HL-60 (cell line): ENCODE results near the gene PPP1R12B.

Experiments
- DNase-seq, 2 experiments: peaks; one replicate each; pipeline ENCODE4 v3.0.0-alpha.2; 2010 to 2020; ENCODE audit warnings: low read depth in 1 of 2, low spot score in 1 of 2
- H3K27ac ChIP-seq: fragments of 250-450 bp; sonication (Bioruptor Pico); replicated peaks from 2 replicates; pipeline ENCODE4 v1.5.1; 2020; ENCODE audit warnings: mild to moderate bottlenecking, moderate library complexity
- H3K27me3 ChIP-seq: fragments of 250-450 bp; sonication (Bioruptor Pico); 2 replicates; pipeline ENCODE4 v1.5.1; 2021; ENCODE audit warnings: mild to moderate bottlenecking, moderate library complexity; ENCODE audit not compliant: insufficient read depth, poor library complexity, severe bottlenecking
- H3K4me3 ChIP-seq: replicated peaks from 2 replicates; pipeline ENCODE4 v1.5.1; 2011; ENCODE audit warnings: mild to moderate bottlenecking, control low read depth, low read length; ENCODE audit not compliant: insufficient read depth
- CTCF ChIP-seq: IDR thresholded peaks from one replicate; pipeline ENCODE4 v1.5.1; 2011; ENCODE audit warnings: low read length, control low read depth, inconsistent platforms; ENCODE audit not compliant: insufficient read depth
- GABPA ChIP-seq: IDR thresholded peaks from 2 replicates; pipeline ENCODE4 v1.6.1; 2012; ENCODE audit warnings: low read depth
- POLR2AphosphoS5 ChIP-seq: IDR thresholded peaks from 2 replicates; pipeline ENCODE4 v1.6.1; 2012; ENCODE audit warnings: low read depth
- SPI1 ChIP-seq: IDR thresholded peaks from 2 replicates; pipeline ENCODE4 v1.6.1; 2012; ENCODE audit warnings: low read depth, mild to moderate bottlenecking, borderline replicate concordance
- TF ChIP-seq, protein P1 (sequence below): IDR thresholded peaks from 2 replicates; pipeline ENCODE4 v1.6.1; 2012; ENCODE audit warnings: low read depth; ENCODE audit not compliant: insufficient replicate concordance

The PPP1R12B gene

DNA sequence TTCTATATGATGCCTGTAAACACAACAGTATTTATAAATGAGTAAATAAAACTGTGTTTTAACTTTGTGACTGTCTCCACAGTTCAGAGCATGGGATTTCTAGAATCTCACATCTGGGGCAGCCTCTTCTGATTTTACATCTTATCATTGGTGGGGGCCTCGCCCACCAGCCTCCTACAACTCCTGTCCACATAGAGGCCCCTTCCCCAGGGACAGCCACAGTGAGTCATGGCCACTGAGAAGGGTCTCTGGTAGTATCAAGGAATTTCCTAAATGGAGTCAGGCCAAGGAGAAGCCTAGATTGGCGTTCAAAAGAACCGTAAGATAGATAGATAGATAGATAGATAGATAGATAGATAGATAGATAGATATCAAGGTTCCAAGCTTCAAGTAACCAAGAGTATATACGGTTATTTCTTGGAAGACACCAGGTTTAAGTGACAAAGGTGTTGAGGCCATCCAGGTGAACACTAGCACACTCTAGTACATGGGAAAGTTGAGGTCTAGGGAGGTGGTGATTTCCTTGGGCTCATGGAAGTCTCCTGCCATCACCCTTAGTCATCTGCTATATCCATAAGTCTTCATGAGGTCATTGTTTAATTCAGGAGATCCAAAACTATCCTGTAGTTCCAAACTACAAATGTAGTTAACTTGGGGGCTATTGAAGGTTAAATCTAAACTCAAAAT lies 240.1 kb downstream of the PPP1R12B start:
- TF ChIP-seq SPI1 (no peak), POLR2AphosphoS5 (no peak), GABPA (no peak)
- TF ChIP-seq, protein P1, sequence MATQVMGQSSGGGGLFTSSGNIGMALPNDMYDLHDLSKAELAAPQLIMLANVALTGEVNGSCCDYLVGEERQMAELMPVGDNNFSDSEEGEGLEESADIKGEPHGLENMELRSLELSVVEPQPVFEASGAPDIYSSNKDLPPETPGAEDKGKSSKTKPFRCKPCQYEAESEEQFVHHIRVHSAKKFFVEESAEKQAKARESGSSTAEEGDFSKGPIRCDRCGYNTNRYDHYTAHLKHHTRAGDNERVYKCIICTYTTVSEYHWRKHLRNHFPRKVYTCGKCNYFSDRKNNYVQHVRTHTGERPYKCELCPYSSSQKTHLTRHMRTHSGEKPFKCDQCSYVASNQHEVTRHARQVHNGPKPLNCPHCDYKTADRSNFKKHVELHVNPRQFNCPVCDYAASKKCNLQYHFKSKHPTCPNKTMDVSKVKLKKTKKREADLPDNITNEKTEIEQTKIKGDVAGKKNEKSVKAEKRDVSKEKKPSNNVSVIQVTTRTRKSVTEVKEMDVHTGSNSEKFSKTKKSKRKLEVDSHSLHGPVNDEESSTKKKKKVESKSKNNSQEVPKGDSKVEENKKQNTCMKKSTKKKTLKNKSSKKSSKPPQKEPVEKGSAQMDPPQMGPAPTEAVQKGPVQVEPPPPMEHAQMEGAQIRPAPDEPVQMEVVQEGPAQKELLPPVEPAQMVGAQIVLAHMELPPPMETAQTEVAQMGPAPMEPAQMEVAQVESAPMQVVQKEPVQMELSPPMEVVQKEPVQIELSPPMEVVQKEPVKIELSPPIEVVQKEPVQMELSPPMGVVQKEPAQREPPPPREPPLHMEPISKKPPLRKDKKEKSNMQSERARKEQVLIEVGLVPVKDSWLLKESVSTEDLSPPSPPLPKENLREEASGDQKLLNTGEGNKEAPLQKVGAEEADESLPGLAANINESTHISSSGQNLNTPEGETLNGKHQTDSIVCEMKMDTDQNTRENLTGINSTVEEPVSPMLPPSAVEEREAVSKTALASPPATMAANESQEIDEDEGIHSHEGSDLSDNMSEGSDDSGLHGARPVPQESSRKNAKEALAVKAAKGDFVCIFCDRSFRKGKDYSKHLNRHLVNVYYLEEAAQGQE, result no peak
- Histone ChIP-seq H3K4me3 (no peak overlapping the region), H3K27me3 (no peaks in the 10 kb centered on the region), H3K27ac (no peak overlapping the region)
- DNase-seq, result no peak

GRCh38 chr1:202589190-202589930 lies 240.9 kb downstream of the PPP1R12B start:
- Histone ChIP-seq H3K27me3 (no peaks in the 10 kb centered on the region), H3K4me3 (no peak overlapping the region), H3K27ac (no peak overlapping the region)
- no peak for DNase-seq
- TF ChIP-seq CTCF (no peak), GABPA (no peak), SPI1 (no peak), POLR2AphosphoS5 (no peak)
- TF ChIP-seq, protein P1, result no peak

GRCh38 chr1:202590126-202590525 lies 241.6 kb downstream of the PPP1R12B start:
- TF ChIP-seq SPI1, result no peak
- TF ChIP-seq CTCF, result no peak
- TF ChIP-seq, protein P1, result no peak
- TF ChIP-seq POLR2AphosphoS5, result no peak
- TF ChIP-seq GABPA, result no peak
- Histone ChIP-seq H3K27ac (no peak overlapping the region), H3K27me3 (no peaks in the 10 kb centered on the region), H3K4me3 (no peak overlapping the region)
- no peak for DNase-seq
